Panc1 (cell line): ENCODE data around the gene BTNL3.

Experiments
- POLR2AphosphoS5 ChIP-seq: IDR thresholded peaks from 2 replicates; pipeline ENCODE4 v1.6.1; 2012; ENCODE audit warnings: mild to moderate bottlenecking, low read depth, low read length, moderate library complexity
- SIN3A ChIP-seq: IDR thresholded peaks from 2 replicates; pipeline ENCODE4 v1.6.1; 2012; ENCODE audit warnings: low read depth, mild to moderate bottlenecking, low read length, moderate library complexity, borderline replicate concordance; ENCODE audit not compliant: insufficient read depth
- TF ChIP-seq, protein P1 (sequence below): fragments of 450-650 bp; IDR thresholded peaks from 2 replicates; pipeline ENCODE4 v1.5.1; 2017; ENCODE audit warnings: mild to moderate bottlenecking
- TF ChIP-seq, protein P2 (sequence below), 2 experiments: IDR thresholded peaks; 2 replicates each; pipeline ENCODE4 v1.6.1; 2011 to 2012; ENCODE audit warnings: low read depth in 2 of 2, control low read depth in 1 of 2, low read length in 1 of 2, mild to moderate bottlenecking in 1 of 2, moderate library complexity in 1 of 2; ENCODE audit not compliant: insufficient read depth in 1 of 2

DNA sequence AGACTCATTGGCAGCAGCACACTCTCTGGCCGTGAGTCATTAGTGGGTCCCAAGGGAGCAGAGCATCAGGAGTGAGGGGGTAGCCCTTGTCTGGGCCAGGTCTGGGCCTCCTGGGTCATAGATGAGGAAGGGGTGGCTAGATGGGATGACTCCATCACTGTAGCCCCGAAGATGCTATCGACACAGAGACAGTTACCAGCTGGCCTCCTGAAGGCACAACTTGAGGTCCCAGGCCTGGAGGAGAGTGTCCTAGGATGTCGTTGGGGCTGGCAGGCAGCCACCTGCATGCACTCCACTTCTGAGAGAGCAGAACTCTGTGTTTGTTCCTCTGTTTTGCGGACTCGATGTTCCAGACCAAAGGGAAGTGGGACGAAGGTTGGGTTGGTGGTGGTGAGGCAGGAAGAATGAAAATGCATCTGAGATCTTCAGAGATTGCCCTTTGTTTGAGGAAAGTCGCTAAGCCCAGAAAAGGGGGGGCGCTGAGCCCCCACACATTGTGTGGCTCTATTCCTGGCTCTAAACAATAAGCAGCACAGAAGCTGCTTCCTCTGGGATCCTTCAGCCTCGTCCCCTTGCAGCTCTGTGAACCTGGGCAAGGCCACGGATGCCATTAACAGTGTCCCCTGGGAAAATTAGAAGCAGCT, 56.1 kb downstream of the BTNL3 start:
- TF ChIP-seq, protein P1, sequence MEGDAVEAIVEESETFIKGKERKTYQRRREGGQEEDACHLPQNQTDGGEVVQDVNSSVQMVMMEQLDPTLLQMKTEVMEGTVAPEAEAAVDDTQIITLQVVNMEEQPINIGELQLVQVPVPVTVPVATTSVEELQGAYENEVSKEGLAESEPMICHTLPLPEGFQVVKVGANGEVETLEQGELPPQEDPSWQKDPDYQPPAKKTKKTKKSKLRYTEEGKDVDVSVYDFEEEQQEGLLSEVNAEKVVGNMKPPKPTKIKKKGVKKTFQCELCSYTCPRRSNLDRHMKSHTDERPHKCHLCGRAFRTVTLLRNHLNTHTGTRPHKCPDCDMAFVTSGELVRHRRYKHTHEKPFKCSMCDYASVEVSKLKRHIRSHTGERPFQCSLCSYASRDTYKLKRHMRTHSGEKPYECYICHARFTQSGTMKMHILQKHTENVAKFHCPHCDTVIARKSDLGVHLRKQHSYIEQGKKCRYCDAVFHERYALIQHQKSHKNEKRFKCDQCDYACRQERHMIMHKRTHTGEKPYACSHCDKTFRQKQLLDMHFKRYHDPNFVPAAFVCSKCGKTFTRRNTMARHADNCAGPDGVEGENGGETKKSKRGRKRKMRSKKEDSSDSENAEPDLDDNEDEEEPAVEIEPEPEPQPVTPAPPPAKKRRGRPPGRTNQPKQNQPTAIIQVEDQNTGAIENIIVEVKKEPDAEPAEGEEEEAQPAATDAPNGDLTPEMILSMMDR: no peak
- no peak for TF ChIP-seq SIN3A
- TF ChIP-seq POLR2AphosphoS5: no peak
- TF ChIP-seq, protein P2, sequence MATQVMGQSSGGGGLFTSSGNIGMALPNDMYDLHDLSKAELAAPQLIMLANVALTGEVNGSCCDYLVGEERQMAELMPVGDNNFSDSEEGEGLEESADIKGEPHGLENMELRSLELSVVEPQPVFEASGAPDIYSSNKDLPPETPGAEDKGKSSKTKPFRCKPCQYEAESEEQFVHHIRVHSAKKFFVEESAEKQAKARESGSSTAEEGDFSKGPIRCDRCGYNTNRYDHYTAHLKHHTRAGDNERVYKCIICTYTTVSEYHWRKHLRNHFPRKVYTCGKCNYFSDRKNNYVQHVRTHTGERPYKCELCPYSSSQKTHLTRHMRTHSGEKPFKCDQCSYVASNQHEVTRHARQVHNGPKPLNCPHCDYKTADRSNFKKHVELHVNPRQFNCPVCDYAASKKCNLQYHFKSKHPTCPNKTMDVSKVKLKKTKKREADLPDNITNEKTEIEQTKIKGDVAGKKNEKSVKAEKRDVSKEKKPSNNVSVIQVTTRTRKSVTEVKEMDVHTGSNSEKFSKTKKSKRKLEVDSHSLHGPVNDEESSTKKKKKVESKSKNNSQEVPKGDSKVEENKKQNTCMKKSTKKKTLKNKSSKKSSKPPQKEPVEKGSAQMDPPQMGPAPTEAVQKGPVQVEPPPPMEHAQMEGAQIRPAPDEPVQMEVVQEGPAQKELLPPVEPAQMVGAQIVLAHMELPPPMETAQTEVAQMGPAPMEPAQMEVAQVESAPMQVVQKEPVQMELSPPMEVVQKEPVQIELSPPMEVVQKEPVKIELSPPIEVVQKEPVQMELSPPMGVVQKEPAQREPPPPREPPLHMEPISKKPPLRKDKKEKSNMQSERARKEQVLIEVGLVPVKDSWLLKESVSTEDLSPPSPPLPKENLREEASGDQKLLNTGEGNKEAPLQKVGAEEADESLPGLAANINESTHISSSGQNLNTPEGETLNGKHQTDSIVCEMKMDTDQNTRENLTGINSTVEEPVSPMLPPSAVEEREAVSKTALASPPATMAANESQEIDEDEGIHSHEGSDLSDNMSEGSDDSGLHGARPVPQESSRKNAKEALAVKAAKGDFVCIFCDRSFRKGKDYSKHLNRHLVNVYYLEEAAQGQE (IDR thresholded peaks at IDR 0.05; ENCODE audit: insufficient read depth in 1 of 2, low read depth in 2 of 2, low read length in 1 of 2): no peak
